GM18520 (cell line): ENCODE measurements around the gene SLC27A6.
"Not testable (repeated sequence)": the region's sequence is repeated elsewhere in the genome, so short reads cannot be mapped to it uniquely, and the experiment has no call there.

Experiments
- ATAC-seq: cut with Tn5 transposase; IDR thresholded peaks from one replicate; pipeline ENCODE4 v1.9.1; 2021; ENCODE audit not compliant: unreplicated experiment

The SLC27A6 gene

GRCh38 chr5:128965011-128965637 is at the start of gene SLC27A6:
Gene SLC27A6, plus strand, starts transcription at chr5:128965488. Its CDS starts 650 bp downstream, at chr5:128966138.
- ATAC-seq = no peak

GRCh38 chr5:128919542-128919941 is 45.7 kb upstream of the SLC27A6 start:
- no peak for ATAC-seq

- ATAC-seq = no peak
These were observed 44.7 kb upstream of the SLC27A6 start for GRCh38 chr5:128920345-128921215.

GRCh38 chr5:128924299-128924698 is 41.0 kb upstream of the SLC27A6 start:
- ATAC-seq = no peak

- no peak for ATAC-seq
These were observed 39.3 kb upstream of the SLC27A6 start for GRCh38 chr5:128925973-128926372.

GRCh38 chr5:128927644-128928043 is 37.6 kb upstream of the SLC27A6 start:
- no peak for ATAC-seq

- ATAC-seq = not testable (repeated sequence)
These were observed 33.1 kb upstream of the SLC27A6 start for GRCh38 chr5:128932232-128932631.

GRCh38 chr5:128943100-128943499 is 22.2 kb upstream of the SLC27A6 start:
- ATAC-seq = not testable (repeated sequence)

GRCh38 chr5:128949847-128950546 is 15.3 kb upstream of the SLC27A6 start:
- ATAC-seq = no peak

GRCh38 chr5:128951301-128951700 is 14.0 kb upstream of the SLC27A6 start:
- ATAC-seq = not testable (repeated sequence)

GRCh38 chr5:128956164-128956563 is 9.1 kb upstream of the SLC27A6 start:
- ATAC-seq = no peak

- no peak for ATAC-seq
These were observed 3.1 kb upstream of the SLC27A6 start for GRCh38 chr5:128962211-128962610.

GRCh38 chr5:128965638-128966302 is 482 bp downstream of the SLC27A6 start:
- ATAC-seq = no peak

- ATAC-seq = no peak
These were observed 1.1 kb downstream of the SLC27A6 start for GRCh38 chr5:128966375-128966774.

GRCh38 chr5:128966846-128967245 is 1.6 kb downstream of the SLC27A6 start:
- ATAC-seq = no peak

GRCh38 chr5:128973244-128973643 is 8.0 kb downstream of the SLC27A6 start:
- ATAC-seq = no peak

GRCh38 chr5:128974567-128974966 is 9.3 kb downstream of the SLC27A6 start:
- no peak for ATAC-seq

GRCh38 chr5:128979761-128980160 is 14.5 kb downstream of the SLC27A6 start:
- no peak for ATAC-seq

- ATAC-seq = no peak
These were observed 15.6 kb downstream of the SLC27A6 start for GRCh38 chr5:128980917-128981316.

GRCh38 chr5:128984480-128984879 is 19.2 kb downstream of the SLC27A6 start:
- ATAC-seq = no peak

- ATAC-seq = no peak
These were observed 23.2 kb downstream of the SLC27A6 start for GRCh38 chr5:128988476-128988875.
